H1 (cell line): ENCODE measurements around the gene TRAT1. TPM values are rescaled to one million over a fixed set of nuclear protein-coding genes. Genes with fewer than 3 reads are reported as not detected.

Source experiments
- ATF2 ChIP-seq: IDR thresholded peaks from 2 replicates; pipeline ENCODE4 v1.6.1; 2012; ENCODE audit warnings: low read length, inconsistent platforms
- CHD7 ChIP-seq: fragments of 300-600 bp; sonication (generic); IDR thresholded peaks from 2 replicates; pipeline ENCODE4 v1.7.1; 2012; ENCODE audit warnings: low read length, moderate library complexity, mild to moderate bottlenecking, inconsistent platforms; ENCODE audit not compliant: insufficient replicate concordance
- FOSL1 ChIP-seq: IDR thresholded peaks from 2 replicates; pipeline ENCODE4 v1.6.1; 2011; ENCODE audit warnings: mild to moderate bottlenecking, low read depth, low read length, moderate library complexity; ENCODE audit not compliant: insufficient read depth
- POLR2A ChIP-seq, 2 experiments: IDR thresholded peaks; 1 replicate in 1 of 2; 2 replicates in 1 of 2; pipeline ENCODE4 v1.6.1; 2011; ENCODE audit warnings: low read depth in 2 of 2, low read length in 2 of 2, mild to moderate bottlenecking in 2 of 2; ENCODE audit errors: control extremely low read depth in 1 of 2
- SUZ12 ChIP-seq: fragments of 200-600 bp; sonication (generic); IDR thresholded peaks from 2 replicates; pipeline ENCODE4 v1.6.1; 2012; ENCODE audit warnings: mild to moderate bottlenecking, inconsistent platforms, low read length, moderate library complexity, mixed read lengths
- polyA plus RNA-seq, 7 experiments: library from polyadenylated mRNA; depleted of rRNA in 3 of 7; stranded (reverse) in 5 of 7; unstranded in 2 of 7; fragments of >200 nt in 5 of 7; fragments of 200-250 nt in 2 of 7; gene quantifications; 1 replicate in 5 of 7; 2 replicates in 1 of 7; 4 replicates in 1 of 7; pipeline versions ENCODE4 v1.2.1 to v1.2.3, GENCODE V29; 2011 to 2013; ENCODE audit warnings: missing spikeins in 2 of 7, mixed read lengths in 2 of 7
- total RNA-seq: library from RNA; stranded (reverse); fragmentation: NEBNext Ultra II Directional; extraction: Animal tissue kit (Norgen Biotek cat#: 25700); gene quantifications from 2 replicates; pipeline ENCODE4 v1.2.1, GENCODE V29; 2021

The TRAT1 gene
- total and polyA plus RNA-seq, 2 of the 8 experiments (the other 6 are each of a cell fraction or from before 2014, with no cell fraction given) = not detected

- TF ChIP-seq POLR2A (IDR thresholded peaks at IDR 0.05; ENCODE audit: control extremely low read depth in 1 of 2, low read depth in 2 of 2, low read length in 2 of 2) = no peak
- TF ChIP-seq CHD7 = no peak
- TF ChIP-seq SUZ12 = no peak
- no peak for TF ChIP-seq ATF2
- TF ChIP-seq FOSL1 = no peak
These were observed 72.4 kb downstream of the TRAT1 start (continued) for GRCh38 chr3:108894981-108895380.
